ENCODE data around the gene CYB561D2.

Gene CYB561D2

GRCh38 chr3:50350527-50351322 is at the start of gene CYB561D2, which contains the start of gene NPRL2:
TSS of gene CYB561D2 (plus strand) at chr3:50350862. CDS start at chr3:50351434, 572 bp downstream.
TSS of gene NPRL2 (minus strand) at chr3:50350775. CDS start at chr3:50350652, 123 bp downstream.
- H3K36me3 ChIP-seq (replicated peaks; ENCODE audit: low read depth, low read length), result peaks cover 19% of the 10 kb centered on the region
- no peaks in the 10 kb centered on the region for H3K27me3 ChIP-seq (ENCODE audit: low read depth, low read length)
- H2AFZ ChIP-seq (ENCODE audit: low read depth, low read length), result peak within 1 kb of the TSS; percentile 91

GRCh38 chr3:50302095-50303012 is 48.3 kb upstream of the CYB561D2 start:
- H3K4me3 ChIP-seq (ENCODE audit: low read length), result no peak overlapping the region
- no peak overlapping the region for H3K27ac ChIP-seq (ENCODE audit: low read length)
- H2AFZ ChIP-seq (ENCODE audit: low read depth, low read length), result no peak overlapping the region
- no peak overlapping the region for H3K9ac ChIP-seq (ENCODE audit: low read length)
- H3K9me3 ChIP-seq (ENCODE audit: insufficient read depth, low read length), result 0 out of 2 replicates have a peak, but pooled peaks cover 3% of the 10 kb centered on the region
- H3K4me1 ChIP-seq (ENCODE audit: low read length), result peaks cover 16% of the 10 kb centered on the region
- TF ChIP-seq EZH2phosphoT487 (IDR thresholded peaks at IDR 0.05; ENCODE audit: low read depth) (no peak), CTCF (IDR thresholded peaks at IDR 0.05; ENCODE audit: low read depth, low read length) (no peak)
- H3K27me3 ChIP-seq (ENCODE audit: low read depth, low read length), result no peaks in the 10 kb centered on the region
- H4K20me1 ChIP-seq (ENCODE audit: insufficient read depth, low read length), result no peaks in the 10 kb centered on the region
- 0 out of 2 replicates have a peak, but pooled peaks cover 7% of the 10 kb centered on the region for H3K79me2 ChIP-seq (ENCODE audit: low read length)
- H3K4me2 ChIP-seq (ENCODE audit: low read length), result no peak overlapping the region
- no peaks in the 10 kb centered on the region for H3K36me3 ChIP-seq (replicated peaks; ENCODE audit: low read depth, low read length)

More at GRCh38 chr3:50350527-50351322, at the start of gene CYB561D2, which contains the start of gene NPRL2:
- H3K9me3 ChIP-seq (ENCODE audit: insufficient read depth, low read length), result no peaks in the 10 kb centered on the region
- TF ChIP-seq EZH2phosphoT487 (IDR thresholded peaks at IDR 0.05; ENCODE audit: low read depth) (no peak), CTCF (IDR thresholded peaks at IDR 0.05; ENCODE audit: low read depth, low read length) (no peak)
- peaks cover 18% of the 10 kb centered on the region for H3K4me1 ChIP-seq (ENCODE audit: low read length)
- peak within 1 kb of the TSS; percentile 78 for H3K9ac ChIP-seq (ENCODE audit: low read length)
- H4K20me1 ChIP-seq (ENCODE audit: insufficient read depth, low read length), result 0 out of 2 replicates have a peak, but pooled peaks cover 2% of the 10 kb centered on the region
- H3K27ac ChIP-seq (ENCODE audit: low read length), result peak within 1 kb of the TSS; percentile 71
- peaks cover 25% of the 10 kb centered on the region for H3K79me2 ChIP-seq (ENCODE audit: low read length)
- H3K4me2 ChIP-seq (ENCODE audit: low read length), result peak within 1 kb of the TSS; percentile 87
- peak within 1 kb of the TSS; percentile 84 for H3K4me3 ChIP-seq (ENCODE audit: low read length)

- Histone ChIP-seq H3K4me3 (ENCODE audit: low read length) (no peak within 1 kb of the TSS), H3K4me1 (ENCODE audit: low read length) (peaks cover 12% of the 10 kb centered on the region), H3K27ac (ENCODE audit: low read length) (no peak within 1 kb of the TSS), H3K36me3 (replicated peaks; ENCODE audit: low read depth, low read length) (no peaks in the 10 kb centered on the region), H3K9ac (ENCODE audit: low read length) (no peak within 1 kb of the TSS), H3K9me3 (ENCODE audit: insufficient read depth, low read length) (peaks cover 3% of the 10 kb centered on the region; the same call in 1 of the 2 replicates), H4K20me1 (ENCODE audit: insufficient read depth, low read length) (no peaks in the 10 kb centered on the region), H3K4me2 (ENCODE audit: low read length) (no peak within 1 kb of the TSS), H3K79me2 (ENCODE audit: low read length) (0 out of 2 replicates have a peak, but pooled peaks cover 3% of the 10 kb centered on the region), H3K27me3 (ENCODE audit: low read depth, low read length) (no peaks in the 10 kb centered on the region), H2AFZ (ENCODE audit: low read depth, low read length) (no peak within 1 kb of the TSS)
- TF ChIP-seq EZH2phosphoT487 (IDR thresholded peaks at IDR 0.05; ENCODE audit: low read depth), result no peak
- TF ChIP-seq CTCF (IDR thresholded peaks at IDR 0.05; ENCODE audit: low read depth, low read length), result no peak
These were observed 47.4 kb upstream of the CYB561D2 start, which contains the start of gene HYAL1 for GRCh38 chr3:50303013-50303815. TSS of gene HYAL1 (minus strand) at chr3:50303574. CDS start at chr3:50302956, 618 bp downstream.
